Measurements from ENCODE around the gene TEX14.
A peak's percentile ranks its signal among the peaks of the same experiment; 100 is the strongest.

Gene TEX14

DNA sequence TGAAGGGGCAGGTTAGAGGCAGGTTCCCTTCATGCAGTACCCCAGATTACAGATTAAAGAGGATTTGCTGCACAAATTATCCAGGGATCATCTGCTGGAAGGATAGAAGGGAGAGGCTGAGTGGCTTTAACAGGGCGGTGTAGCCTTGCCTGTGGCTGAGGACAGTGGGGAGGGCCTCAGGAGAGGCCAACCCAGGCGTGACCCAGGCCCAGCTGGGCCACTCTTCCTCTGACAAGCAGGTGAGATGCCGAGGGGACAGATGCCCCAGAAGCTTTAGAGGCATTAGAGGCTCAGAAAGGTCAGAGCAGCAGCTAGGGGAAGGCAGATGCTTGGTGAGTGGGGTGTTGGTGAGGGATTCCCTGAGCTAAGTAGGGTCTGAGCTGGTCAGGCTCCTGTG lies 159.3 kb downstream of the TEX14 start:
- peak overlapping the region in 2 of 5 donors; percentile 64 to 65 for H3K9ac ChIP-seq (ENCODE audit: low read length in 5 of 5)

GRCh38 chr17:58531661-58532554 lies 159.9 kb downstream of the TEX14 start:
- peaks cover 1 to 53% (median 31%) of the 10 kb centered on the region in 5 donors for H3K4me1 ChIP-seq (ENCODE audit: control insufficient read depth in 5 of 5, insufficient read depth in 5 of 5, low read length in 5 of 5)
- H3K27ac ChIP-seq (ENCODE audit: low read depth, low read length), result no peak overlapping the region
- no peaks in the 10 kb centered on the region for H3K9me3 ChIP-seq (ENCODE audit: control insufficient read depth in 5 of 5, low read length in 5 of 5)
- no peaks in the 10 kb centered on the region for H3K36me3 ChIP-seq (ENCODE audit: control insufficient read depth in 5 of 5, insufficient read depth in 5 of 5, low read length in 5 of 5)
- no peaks in the 10 kb centered on the region for H3K27me3 ChIP-seq (ENCODE audit: control insufficient read depth in 5 of 5, insufficient read depth in 4 of 5, low read length in 5 of 5)
- peak overlapping the region; percentile 66 to 72 (median 68) for H3K4me3 ChIP-seq (ENCODE audit: low read depth in 1 of 5, low read length in 5 of 5)
- H3K9ac ChIP-seq (ENCODE audit: low read length in 5 of 5), result peak overlapping the region in 3 of 5 donors; percentile 47 to 68 (median 64)

More for the DNA sequence above, 159.3 kb downstream of the TEX14 start:
- H3K4me1 ChIP-seq (ENCODE audit: control insufficient read depth in 5 of 5, insufficient read depth in 5 of 5, low read length in 5 of 5), result peaks cover 1 to 47% (median 31%) of the 10 kb centered on the region in 5 donors
- H3K27ac ChIP-seq (ENCODE audit: low read depth, low read length), result no peak overlapping the region
- H3K27me3 ChIP-seq (ENCODE audit: control insufficient read depth in 5 of 5, insufficient read depth in 4 of 5, low read length in 5 of 5), result no peaks in the 10 kb centered on the region
- H3K36me3 ChIP-seq (ENCODE audit: control insufficient read depth in 5 of 5, insufficient read depth in 5 of 5, low read length in 5 of 5), result no peaks in the 10 kb centered on the region
- H3K4me3 ChIP-seq (ENCODE audit: low read depth in 1 of 5, low read length in 5 of 5), result peak overlapping the region; percentile 66 to 72 (median 68)
- H3K9me3 ChIP-seq (ENCODE audit: control insufficient read depth in 5 of 5, low read length in 5 of 5), result no peaks in the 10 kb centered on the region

DNA sequence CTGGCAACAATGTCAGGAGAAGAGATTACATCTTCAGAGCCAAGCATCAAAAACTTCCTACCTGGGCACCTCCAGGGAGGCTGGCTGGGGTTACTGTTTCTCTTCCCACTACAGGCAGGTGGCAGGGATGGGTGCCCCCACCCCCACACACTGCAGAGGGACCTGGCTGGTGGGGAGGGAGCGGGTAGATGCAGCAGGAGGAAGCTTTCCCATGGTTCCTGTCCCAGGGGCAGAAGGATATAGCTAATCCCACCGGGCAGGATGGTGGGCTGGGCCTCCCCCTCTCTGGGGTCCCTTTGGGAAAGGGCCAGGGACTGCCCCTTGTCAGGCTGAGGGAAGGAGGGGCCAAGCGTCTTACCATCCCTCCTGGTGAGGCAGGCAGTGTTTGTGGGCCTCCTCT lies 160.7 kb downstream of the TEX14 start:
- no peak overlapping the region for H3K27ac ChIP-seq (ENCODE audit: low read depth, low read length)
- no peaks in the 10 kb centered on the region for H3K36me3 ChIP-seq (ENCODE audit: control insufficient read depth in 5 of 5, insufficient read depth in 5 of 5, low read length in 5 of 5)
- peaks cover 1 to 59% (median 38%) of the 10 kb centered on the region in 5 donors for H3K4me1 ChIP-seq (ENCODE audit: control insufficient read depth in 5 of 5, insufficient read depth in 5 of 5, low read length in 5 of 5)
- H3K9me3 ChIP-seq (ENCODE audit: control insufficient read depth in 5 of 5, low read length in 5 of 5), result no peaks in the 10 kb centered on the region
- H3K27me3 ChIP-seq (ENCODE audit: control insufficient read depth in 5 of 5, insufficient read depth in 4 of 5, low read length in 5 of 5), result no peaks in the 10 kb centered on the region
- H3K9ac ChIP-seq (ENCODE audit: low read length in 5 of 5), result peak overlapping the region in 2 of 5 donors; percentile 62 to 68
- H3K4me3 ChIP-seq (ENCODE audit: low read depth in 1 of 5, low read length in 5 of 5), result peak overlapping the region; percentile 64 to 72 (median 68)

DNA sequence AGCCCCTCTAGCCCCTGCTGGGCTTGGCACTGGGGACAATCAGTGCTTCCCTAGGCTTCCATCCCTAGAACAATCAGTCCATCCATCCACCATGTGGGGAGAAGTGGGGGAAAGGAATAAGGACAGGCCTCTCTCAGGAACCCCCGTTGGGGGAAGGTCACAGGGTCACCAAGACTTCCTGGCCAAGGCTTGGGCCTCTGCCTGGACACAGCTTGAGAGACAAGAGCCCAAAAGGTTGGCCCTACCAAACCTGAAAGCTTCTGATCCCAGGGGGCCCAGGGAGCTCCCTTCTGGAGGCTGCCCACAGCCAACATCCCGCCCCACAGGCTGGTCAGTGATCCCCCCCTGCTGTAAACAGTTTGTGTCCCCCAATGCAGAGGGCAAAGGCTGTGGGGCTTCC lies 161.2 kb downstream of the TEX14 start:
- Histone ChIP-seq H3K36me3 (ENCODE audit: control insufficient read depth in 5 of 5, insufficient read depth in 5 of 5, low read length in 5 of 5) (no peaks in the 10 kb centered on the region), H3K27me3 (ENCODE audit: control insufficient read depth in 5 of 5, insufficient read depth in 4 of 5, low read length in 5 of 5) (no peaks in the 10 kb centered on the region), H3K27ac (ENCODE audit: low read depth, low read length) (no peak overlapping the region), H3K4me1 (ENCODE audit: control insufficient read depth in 5 of 5, insufficient read depth in 5 of 5, low read length in 5 of 5) (peaks cover 1 to 63% (median 43%) of the 10 kb centered on the region in 5 donors), H3K9ac (ENCODE audit: low read length in 5 of 5) (no peak overlapping the region), H3K4me3 (ENCODE audit: low read depth in 1 of 5, low read length in 5 of 5) (peak overlapping the region in 3 of 5 donors; percentile 66 to 72 (median 68)), H3K9me3 (ENCODE audit: control insufficient read depth in 5 of 5, low read length in 5 of 5) (no peaks in the 10 kb centered on the region)

- Histone ChIP-seq H3K27me3 (ENCODE audit: control insufficient read depth in 5 of 5, insufficient read depth in 4 of 5, low read length in 5 of 5) (no peaks in the 10 kb centered on the region), H3K27ac (ENCODE audit: low read depth, low read length) (no peak overlapping the region), H3K4me1 (ENCODE audit: control insufficient read depth in 5 of 5, insufficient read depth in 5 of 5, low read length in 5 of 5) (peaks cover 8 to 75% (median 52%) of the 10 kb centered on the region in 5 donors), H3K9me3 (ENCODE audit: control insufficient read depth in 5 of 5, low read length in 5 of 5) (no peaks in the 10 kb centered on the region), H3K4me3 (ENCODE audit: low read depth in 1 of 5, low read length in 5 of 5) (peak overlapping the region in 3 of 5 donors; percentile 22 to 50 (median 48)), H3K36me3 (ENCODE audit: control insufficient read depth in 5 of 5, insufficient read depth in 5 of 5, low read length in 5 of 5) (no peaks in the 10 kb centered on the region), H3K9ac (ENCODE audit: low read length in 5 of 5) (no peak overlapping the region)
Measured at GRCh38 chr17:58529275-58529674, 162.6 kb downstream of the TEX14 start.

DNA sequence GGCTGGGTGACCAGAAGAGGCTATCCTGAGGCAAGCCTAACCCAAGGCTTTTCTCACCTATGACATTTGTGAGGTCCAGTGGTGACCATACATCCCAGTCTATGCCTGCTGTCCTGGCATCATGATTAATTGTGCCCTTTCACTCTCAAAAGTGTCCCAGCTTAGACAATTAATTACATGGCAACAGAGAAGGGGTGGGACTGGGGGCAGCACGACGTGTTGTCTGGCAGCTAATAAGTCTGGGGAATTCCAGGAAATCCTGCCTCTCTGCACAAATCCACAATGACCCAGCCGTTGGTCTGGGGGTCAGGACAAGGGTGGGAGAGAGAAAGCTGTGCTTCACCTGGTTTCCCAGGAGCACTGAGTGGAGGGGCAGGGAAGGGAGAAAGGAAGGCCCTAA lies 163.4 kb downstream of the TEX14 start:
- H3K4me3 ChIP-seq (ENCODE audit: low read depth in 1 of 5, low read length in 5 of 5), result peak overlapping the region in 3 of 5 donors; percentile 20 to 50 (median 48)
- no peak overlapping the region for H3K27ac ChIP-seq (ENCODE audit: low read depth, low read length)

GRCh38 chr17:58527949-58528348 lies 163.9 kb downstream of the TEX14 start:
- Histone ChIP-seq H3K4me1 (ENCODE audit: control insufficient read depth in 5 of 5, insufficient read depth in 5 of 5, low read length in 5 of 5) (peaks cover 8 to 75% (median 52%) of the 10 kb centered on the region in 5 donors), H3K27ac (ENCODE audit: low read depth, low read length) (no peak overlapping the region), H3K9me3 (ENCODE audit: control insufficient read depth in 5 of 5, low read length in 5 of 5) (no peaks in the 10 kb centered on the region), H3K36me3 (ENCODE audit: control insufficient read depth in 5 of 5, insufficient read depth in 5 of 5, low read length in 5 of 5) (no peaks in the 10 kb centered on the region), H3K27me3 (ENCODE audit: control insufficient read depth in 5 of 5, insufficient read depth in 4 of 5, low read length in 5 of 5) (no peaks in the 10 kb centered on the region), H3K4me3 (ENCODE audit: low read depth in 1 of 5, low read length in 5 of 5) (peak overlapping the region in 2 of 5 donors; percentile 20 to 48), H3K9ac (ENCODE audit: low read length in 5 of 5) (no peak overlapping the region)

More for the DNA sequence above, 163.4 kb downstream of the TEX14 start:
- peaks cover 8 to 75% (median 52%) of the 10 kb centered on the region in 5 donors for H3K4me1 ChIP-seq (ENCODE audit: control insufficient read depth in 5 of 5, insufficient read depth in 5 of 5, low read length in 5 of 5)
- H3K27me3 ChIP-seq (ENCODE audit: control insufficient read depth in 5 of 5, insufficient read depth in 4 of 5, low read length in 5 of 5), result no peaks in the 10 kb centered on the region
- no peaks in the 10 kb centered on the region for H3K36me3 ChIP-seq (ENCODE audit: control insufficient read depth in 5 of 5, insufficient read depth in 5 of 5, low read length in 5 of 5)
- no peaks in the 10 kb centered on the region for H3K9me3 ChIP-seq (ENCODE audit: control insufficient read depth in 5 of 5, low read length in 5 of 5)
- H3K9ac ChIP-seq (ENCODE audit: low read length in 5 of 5), result no peak overlapping the region

GRCh38 chr17:58527306-58527705 lies 164.5 kb downstream of the TEX14 start:
- Histone ChIP-seq H3K9ac (ENCODE audit: low read length in 5 of 5) (peak overlapping the region in 2 of 5 donors; percentile 7 to 24), H3K9me3 (ENCODE audit: control insufficient read depth in 5 of 5, low read length in 5 of 5) (no peaks in the 10 kb centered on the region), H3K27ac (ENCODE audit: low read depth, low read length) (peak overlapping the region; percentile 30), H3K4me1 (ENCODE audit: control insufficient read depth in 5 of 5, insufficient read depth in 5 of 5, low read length in 5 of 5) (peaks cover 8 to 71% (median 48%) of the 10 kb centered on the region in 5 donors), H3K4me3 (ENCODE audit: low read depth in 1 of 5, low read length in 5 of 5) (no peak overlapping the region), H3K36me3 (ENCODE audit: control insufficient read depth in 5 of 5, insufficient read depth in 5 of 5, low read length in 5 of 5) (no peaks in the 10 kb centered on the region), H3K27me3 (ENCODE audit: control insufficient read depth in 5 of 5, insufficient read depth in 4 of 5, low read length in 5 of 5) (no peaks in the 10 kb centered on the region)

DNA sequence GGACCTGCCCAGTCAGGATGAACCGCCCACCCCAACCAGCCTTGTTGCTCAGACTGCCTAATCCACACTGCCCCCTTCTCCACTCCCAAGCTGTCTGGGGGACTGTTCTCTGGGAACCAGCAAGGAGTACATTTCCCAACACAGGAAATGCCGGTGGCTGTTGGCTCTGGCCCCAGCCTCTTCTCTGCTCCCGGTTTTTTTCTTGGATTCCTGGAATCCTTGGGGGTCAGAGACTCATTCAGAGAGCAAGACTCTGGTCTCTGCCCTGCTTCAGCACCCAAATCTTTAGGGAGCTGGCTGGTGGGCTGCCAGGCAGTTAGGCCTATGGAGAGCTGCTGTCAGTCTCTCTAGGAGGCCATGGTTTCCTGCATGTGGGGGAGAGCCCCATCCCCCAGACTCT lies 166.6 kb downstream of the TEX14 start:
- peaks cover 0 to 3% (median 0%) of the 10 kb centered on the region in 5 donors for H3K36me3 ChIP-seq (ENCODE audit: control insufficient read depth in 5 of 5, insufficient read depth in 5 of 5, low read length in 5 of 5)
- no peak overlapping the region for H3K4me3 ChIP-seq (ENCODE audit: low read depth in 1 of 5, low read length in 5 of 5)
- H3K9me3 ChIP-seq (ENCODE audit: control insufficient read depth in 5 of 5, low read length in 5 of 5), result no peaks in the 10 kb centered on the region
- H3K4me1 ChIP-seq (ENCODE audit: control insufficient read depth in 5 of 5, insufficient read depth in 5 of 5, low read length in 5 of 5), result peaks cover 7 to 63% (median 38%) of the 10 kb centered on the region in 5 donors
- H3K9ac ChIP-seq (ENCODE audit: low read length in 5 of 5), result peak overlapping the region in 2 of 5 donors; percentile 39 to 44
- H3K27ac ChIP-seq (ENCODE audit: low read depth, low read length), result peak overlapping the region; percentile 43
- no peaks in the 10 kb centered on the region for H3K27me3 ChIP-seq (ENCODE audit: control insufficient read depth in 5 of 5, insufficient read depth in 4 of 5, low read length in 5 of 5)

- H3K9ac ChIP-seq (ENCODE audit: low read length in 5 of 5), result no peak overlapping the region
- H3K4me1 ChIP-seq (ENCODE audit: control insufficient read depth in 5 of 5, insufficient read depth in 5 of 5, low read length in 5 of 5), result peaks cover 16 to 49% (median 35%) of the 10 kb centered on the region in 5 donors
- no peak overlapping the region for H3K27ac ChIP-seq (ENCODE audit: low read depth, low read length)
- no peaks in the 10 kb centered on the region for H3K27me3 ChIP-seq (ENCODE audit: control insufficient read depth in 5 of 5, insufficient read depth in 4 of 5, low read length in 5 of 5)
- H3K36me3 ChIP-seq (ENCODE audit: control insufficient read depth in 5 of 5, insufficient read depth in 5 of 5, low read length in 5 of 5), result peaks cover 0 to 3% (median 0%) of the 10 kb centered on the region in 5 donors
- no peak overlapping the region for H3K4me3 ChIP-seq (ENCODE audit: low read depth in 1 of 5, low read length in 5 of 5)
- no peaks in the 10 kb centered on the region for H3K9me3 ChIP-seq (ENCODE audit: control insufficient read depth in 5 of 5, low read length in 5 of 5)
Measured at GRCh38 chr17:58521680-58522079, 170.2 kb downstream of the TEX14 start.

Measured in subcutaneous abdominal adipose tissue (tissue), 5 donors.